Measurements from ENCODE around the gene LRRC3C. TPM values are rescaled to one million over a fixed set of nuclear protein-coding genes. Genes with fewer than 3 reads are reported as not detected.

The LRRC3C gene
- total and polyA plus RNA-seq, 9 donors, result 0.12 to 0.27 TPM; not detected in 7

DNA sequence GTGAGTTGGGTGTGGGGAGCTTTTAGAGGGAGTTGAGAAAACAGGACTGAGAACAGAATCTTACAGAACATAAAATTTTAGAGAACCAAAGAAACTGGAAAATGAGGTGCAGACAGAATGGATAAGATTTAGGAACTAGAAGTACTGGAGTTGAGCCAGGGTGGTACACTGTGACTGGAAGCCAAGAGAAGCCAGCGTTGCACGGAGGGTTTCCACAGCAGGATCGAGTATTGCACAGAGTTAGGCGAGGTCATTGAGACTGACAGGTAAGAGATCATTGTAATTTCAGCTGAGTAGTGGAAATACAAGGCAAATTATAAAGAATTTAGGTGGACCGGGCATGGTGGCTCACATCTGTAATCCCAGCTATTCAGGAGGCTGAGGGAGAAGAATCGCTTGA is 41.8 kb downstream of the LRRC3C start:
- Histone ChIP-seq H3K4me3 (no peak overlapping the region), H3K27ac (no peak overlapping the region), H3K27me3 (no peaks in the 10 kb centered on the region), H3K36me3 (no peaks in the 10 kb centered on the region), H3K9me3 (no peaks in the 10 kb centered on the region), H3K4me1 (ENCODE audit: insufficient read depth) (no peaks in the 10 kb centered on the region)
- 85 to 88% (median 86%) methylated on average over 6 of the region's 6 CpGs for whole genome bisulfite sequencing, 3 donors
- intact Hi-C loops (cut with DNase I), result loop anchor here in 1 of 4 donors (10.0 kb wide), 1 partner anchor 55 kb away; the partner anchor contains the start of gene GSDMB
- no peak for TF ChIP-seq EP300 (IDR thresholded peaks at IDR 0.05)
- no peak for DNase-seq

DNA sequence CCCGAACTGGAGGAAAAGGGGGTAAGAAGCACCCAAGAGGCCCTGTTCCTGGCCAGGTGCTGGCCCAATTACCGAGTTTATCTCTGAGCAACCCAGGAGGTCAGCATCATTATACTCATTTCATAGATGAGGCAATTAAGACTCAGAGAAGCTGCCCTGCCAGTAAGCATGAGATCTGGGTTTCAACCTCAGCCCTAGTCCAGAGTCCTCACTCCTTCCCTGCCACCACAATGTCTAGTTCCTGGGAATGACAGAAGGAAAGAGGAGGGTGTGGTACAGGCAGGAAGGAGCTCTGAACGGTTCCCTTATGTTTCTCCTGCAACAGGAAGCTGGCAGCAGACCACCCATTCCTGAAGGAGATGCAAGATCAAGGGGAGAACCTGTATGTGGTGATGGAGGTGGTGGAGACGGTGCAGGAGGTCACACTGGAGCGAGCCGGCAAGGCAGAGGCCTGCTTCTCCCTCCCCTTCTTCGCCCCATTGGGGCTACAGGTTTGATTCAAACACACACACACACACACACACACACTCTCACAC is 42.7 kb downstream of the LRRC3C start:
- Histone ChIP-seq H3K4me3 (no peak overlapping the region), H3K27ac (no peak overlapping the region), H3K27me3 (no peaks in the 10 kb centered on the region), H3K36me3 (no peaks in the 10 kb centered on the region), H3K4me1 (ENCODE audit: insufficient read depth) (no peaks in the 10 kb centered on the region), H3K9me3 (no peaks in the 10 kb centered on the region)
- DNase-seq, result no peak
- no peak for TF ChIP-seq EP300 (IDR thresholded peaks at IDR 0.05)
- TF ChIP-seq, protein P1, sequence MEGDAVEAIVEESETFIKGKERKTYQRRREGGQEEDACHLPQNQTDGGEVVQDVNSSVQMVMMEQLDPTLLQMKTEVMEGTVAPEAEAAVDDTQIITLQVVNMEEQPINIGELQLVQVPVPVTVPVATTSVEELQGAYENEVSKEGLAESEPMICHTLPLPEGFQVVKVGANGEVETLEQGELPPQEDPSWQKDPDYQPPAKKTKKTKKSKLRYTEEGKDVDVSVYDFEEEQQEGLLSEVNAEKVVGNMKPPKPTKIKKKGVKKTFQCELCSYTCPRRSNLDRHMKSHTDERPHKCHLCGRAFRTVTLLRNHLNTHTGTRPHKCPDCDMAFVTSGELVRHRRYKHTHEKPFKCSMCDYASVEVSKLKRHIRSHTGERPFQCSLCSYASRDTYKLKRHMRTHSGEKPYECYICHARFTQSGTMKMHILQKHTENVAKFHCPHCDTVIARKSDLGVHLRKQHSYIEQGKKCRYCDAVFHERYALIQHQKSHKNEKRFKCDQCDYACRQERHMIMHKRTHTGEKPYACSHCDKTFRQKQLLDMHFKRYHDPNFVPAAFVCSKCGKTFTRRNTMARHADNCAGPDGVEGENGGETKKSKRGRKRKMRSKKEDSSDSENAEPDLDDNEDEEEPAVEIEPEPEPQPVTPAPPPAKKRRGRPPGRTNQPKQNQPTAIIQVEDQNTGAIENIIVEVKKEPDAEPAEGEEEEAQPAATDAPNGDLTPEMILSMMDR (IDR thresholded peaks at IDR 0.05), result no peak
- 70 to 71% (median 71%) methylated on average over 7 of the region's 7 CpGs for WGBS, 3 donors
- intact Hi-C loops (cut with DNase I), result no loop called here

DNA sequence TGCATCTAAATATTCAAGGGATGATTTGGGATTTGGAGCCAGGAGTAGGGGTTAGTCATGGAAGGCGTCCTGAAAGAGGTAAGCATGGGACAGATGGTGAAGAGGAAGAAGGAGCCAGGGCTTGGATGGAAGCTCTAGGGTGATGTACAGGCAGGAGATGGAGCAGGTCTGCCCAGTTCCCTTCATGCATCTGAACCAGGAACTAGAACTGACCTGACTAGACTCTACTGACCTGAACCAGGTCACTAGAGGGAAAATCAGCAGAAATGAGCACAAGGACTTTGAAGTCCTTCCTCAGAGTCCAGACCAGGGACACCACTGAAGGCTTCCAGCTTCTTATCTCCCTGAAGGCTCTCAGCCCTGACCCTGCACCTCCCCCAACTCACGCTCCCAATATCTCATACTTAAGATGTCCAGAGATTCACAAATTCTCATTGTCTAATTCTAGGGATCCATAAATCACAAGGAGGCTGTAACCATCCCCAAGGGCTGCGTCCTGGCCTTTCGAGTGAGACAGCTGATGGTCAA is 43.6 kb downstream of the LRRC3C start:
- H3K27me3 ChIP-seq, result no peaks in the 10 kb centered on the region

DNA sequence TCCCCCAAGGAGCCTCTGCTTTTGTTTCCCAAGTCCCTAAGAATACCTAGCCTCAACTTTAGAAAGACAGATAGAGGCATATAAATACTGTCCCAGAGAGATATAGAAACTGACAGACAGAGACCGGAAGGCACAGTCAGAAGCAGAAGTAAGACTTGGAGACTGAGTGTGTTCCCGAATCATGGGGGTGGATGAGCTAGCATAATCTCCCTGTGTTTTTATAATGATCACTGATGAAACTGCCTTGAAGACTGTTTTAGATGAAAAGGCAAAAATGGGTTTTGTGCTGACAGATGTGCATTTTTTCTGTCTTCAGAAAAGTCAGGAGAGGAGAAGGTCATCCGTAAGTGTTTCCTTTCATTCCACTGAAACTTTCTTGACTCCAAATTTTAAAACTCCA is 44.7 kb downstream of the LRRC3C start:
- H3K4me1 ChIP-seq (ENCODE audit: insufficient read depth), result no peaks in the 10 kb centered on the region
- H3K27me3 ChIP-seq, result no peaks in the 10 kb centered on the region
- no peaks in the 10 kb centered on the region for H3K9me3 ChIP-seq
- H3K4me3 ChIP-seq, result no peak overlapping the region
- intact Hi-C loops (cut with DNase I), result no loop called here
- no peaks in the 10 kb centered on the region for H3K36me3 ChIP-seq
- WGBS, 3 donors, result 4 to 7% (median 5%) methylated on average over 3 of the region's 3 CpGs
- peak overlapping the region in 1 of 2 donors; percentile 29 for H3K27ac ChIP-seq
- TF ChIP-seq EP300 (IDR thresholded peaks at IDR 0.05) (no peak), POLR2A (IDR thresholded peaks at IDR 0.05) (no peak)
- TF ChIP-seq, protein P1 (IDR thresholded peaks at IDR 0.05), result no peak
- DNase-seq, result no peak

More for the DNA sequence above, 43.6 kb downstream of the LRRC3C start:
- intact Hi-C loops (cut with DNase I), result no loop called here
- H3K27ac ChIP-seq, result no peak overlapping the region
- no peak for DNase-seq
- TF ChIP-seq POLR2A (IDR thresholded peaks at IDR 0.05) (no peak), EP300 (IDR thresholded peaks at IDR 0.05) (no peak)
- TF ChIP-seq, protein P1 (IDR thresholded peaks at IDR 0.05), result no peak
- WGBS, 3 donors, result 57 to 66% (median 63%) methylated on average over 4 of the region's 4 CpGs
- H3K9me3 ChIP-seq, result no peaks in the 10 kb centered on the region
- no peaks in the 10 kb centered on the region for H3K36me3 ChIP-seq
- no peak overlapping the region for H3K4me3 ChIP-seq
- H3K4me1 ChIP-seq (ENCODE audit: insufficient read depth), result no peaks in the 10 kb centered on the region

DNA sequence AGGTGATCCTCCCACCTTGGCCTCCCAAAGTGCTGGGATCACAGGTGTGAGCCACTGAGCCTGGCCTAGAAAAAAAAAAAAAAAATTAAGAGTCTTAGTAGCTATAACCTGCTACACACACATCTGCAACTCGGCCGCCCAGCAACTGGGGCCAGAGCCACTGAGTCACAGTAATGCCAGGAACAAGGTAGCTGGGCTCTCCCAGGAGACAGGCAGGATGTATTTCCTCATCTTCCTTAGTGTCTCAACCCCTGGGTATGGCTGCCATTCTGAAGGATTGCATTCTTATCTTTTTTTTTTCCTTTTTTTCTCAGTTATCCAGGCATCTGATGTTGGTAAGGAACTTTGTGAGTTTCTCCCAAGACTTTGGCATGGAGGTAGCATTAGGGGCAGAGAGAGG is 46.0 kb downstream of the LRRC3C start:
- intact Hi-C loops (cut with DNase I), result no loop called here
- H3K36me3 ChIP-seq, result no peaks in the 10 kb centered on the region
- 89 to 98% (median 97%) methylated on average over 2 of the region's 2 CpGs for WGBS, 3 donors
- no peak for DNase-seq
- no peaks in the 10 kb centered on the region for H3K4me1 ChIP-seq (ENCODE audit: insufficient read depth)
- TF ChIP-seq EP300 (IDR thresholded peaks at IDR 0.05) (no peak), POLR2A (IDR thresholded peaks at IDR 0.05) (no peak)
- TF ChIP-seq, protein P1 (IDR thresholded peaks at IDR 0.05), result no peak
- no peaks in the 10 kb centered on the region for H3K9me3 ChIP-seq
- H3K27ac ChIP-seq, result no peak overlapping the region
- H3K27me3 ChIP-seq, result no peaks in the 10 kb centered on the region
- H3K4me3 ChIP-seq, result no peak overlapping the region
